GM12878 (cell line): ENCODE data around the gene AIP. TPM values are rescaled to one million over a fixed set of nuclear protein-coding genes. Genes with fewer than 3 reads are reported as not detected.

ENCODE experiments used
- ATAC-seq: fragments of 200-7000 bp; cut with Tn5 transposase; 3 replicates; pipeline ENCODE4 v1.9.1; 2020; ENCODE audit warnings: mild to moderate bottlenecking, moderate library complexity
- BruUV-seq: library from RNA; stranded (reverse); fragments of 400-500 nt; replicated peaks from 2 replicates; lab custom pipeline; 2021; lab: Mats Ljungman, UMichigan
- CTCF ChIA-PET: fragments of 300-600 bp; sonication (Branson Sonifier 250); formaldehyde crosslinking; extraction: SDS; loops from one replicate; lab custom pipeline; 2021; ENCODE audit warnings: inconsistent platforms; lab: Yijun Ruan, JAX
- POLR2A ChIA-PET: fragments of 350-600 bp; formaldehyde crosslinking; extraction: SDS; loops from one replicate; lab custom pipeline; 2021; ENCODE audit warnings: inconsistent platforms; lab: Charles Lee
- RAD21 ChIA-PET: fragments of 300-600 bp; sonication (Branson Sonifier 250); formaldehyde crosslinking; loops from one replicate; lab custom pipeline; 2023; ENCODE audit warnings: antibody characterized with exemption; ENCODE audit not compliant: unreplicated experiment; lab: Charles Lee
- SMC1A ChIA-PET: fragments of 300-600 bp; sonication (Branson Sonifier 250); formaldehyde crosslinking; loops from one replicate; lab custom pipeline; 2023; ENCODE audit not compliant: unreplicated experiment, uncharacterized antibody; lab: Charles Lee
- DNase-seq: peaks from one replicate; pipeline ENCODE4 v3.0.0-alpha.2; 2011; ENCODE audit warnings: low read depth, low spot score
- FAIRE-seq: peaks from 3 replicates; lab custom pipeline; 2011; peaks lifted over from hg19 to GRCh38; lab: Jason Lieb, UNC
- H2AFZ ChIP-seq: 2 replicates; pipeline ENCODE4 v1.6.0; 2011; ENCODE audit warnings: low read depth, low read length, control low read depth; ENCODE audit not compliant: control insufficient read depth
- H3K27ac ChIP-seq: 2 replicates; pipeline ENCODE4 v1.5.1; 2011; ENCODE audit warnings: control low read depth; ENCODE audit not compliant: control insufficient read depth, insufficient read depth
- H3K27me3 ChIP-seq, 2 experiments: replicated peaks in 1 of 2; 2 replicates each; pipeline versions ENCODE4 v1.6.0 to v1.6.1; 2011; ENCODE audit warnings: low read length in 1 of 2; ENCODE audit not compliant: control insufficient read depth in 2 of 2, insufficient read depth in 2 of 2
- H3K36me3 ChIP-seq, 2 experiments: 2 replicates each; pipeline ENCODE4 v1.5.1; 2011; ENCODE audit warnings: low read length in 1 of 2; ENCODE audit not compliant: control insufficient read depth in 2 of 2, insufficient read depth in 2 of 2
- H3K4me1 ChIP-seq: 2 replicates; pipeline ENCODE4 v1.6.1; 2011; ENCODE audit warnings: mild to moderate bottlenecking, low read length, moderate library complexity, mixed read lengths; ENCODE audit not compliant: control insufficient read depth, insufficient read depth
- H3K4me2 ChIP-seq: 2 replicates; pipeline ENCODE4 v1.6.0; 2011; ENCODE audit warnings: control low read depth; ENCODE audit not compliant: control insufficient read depth, insufficient read depth
- H3K4me3 ChIP-seq: fragments of 200-600 bp; sonication (generic); 2 replicates; pipeline ENCODE4 v1.5.1; 2016
- H3K79me2 ChIP-seq: 2 replicates; pipeline ENCODE4 v1.6.0; 2011; ENCODE audit warnings: low read length; ENCODE audit not compliant: control insufficient read depth, insufficient read depth
- H3K9ac ChIP-seq: 2 replicates; pipeline ENCODE4 v1.8.0; 2011; ENCODE audit warnings: low read length, control low read depth, mixed read lengths; ENCODE audit not compliant: control insufficient read depth, insufficient read depth
- H3K9me3 ChIP-seq: replicated peaks from 3 replicates; pipeline ENCODE4 v1.5.1; 2011; ENCODE audit warnings: mild to moderate bottlenecking, low read length; ENCODE audit not compliant: control insufficient read depth, insufficient read depth
- H4K20me1 ChIP-seq: 2 replicates; pipeline ENCODE4 v1.6.0; 2011; ENCODE audit not compliant: control insufficient read depth, insufficient read depth
- BMI1 ChIP-seq: fragments of 450-650 bp; IDR thresholded peaks from 2 replicates; pipeline ENCODE4 v1.6.1; 2016; ENCODE audit warnings: mild to moderate bottlenecking, moderate library complexity, borderline replicate concordance
- HCFC1 ChIP-seq: fragments of 150-350 bp; IDR thresholded peaks from 2 replicates; pipeline ENCODE4 v1.6.1; 2014; ENCODE audit warnings: low read length
- KDM1A ChIP-seq: fragments of 200-600 bp; sonication (generic); IDR thresholded peaks from 2 replicates; pipeline ENCODE4 v1.6.1; 2016; ENCODE audit warnings: borderline replicate concordance
- MXI1 ChIP-seq: fragments of 150-350 bp; IDR thresholded peaks from 2 replicates; pipeline ENCODE4 v1.6.1; 2011; ENCODE audit warnings: low read depth, mild to moderate bottlenecking, inconsistent platforms, low read length, improper control_type of control experiment
- NFYA ChIP-seq: IDR thresholded peaks from 2 replicates; pipeline ENCODE4 v1.6.1; 2011; ENCODE audit warnings: low read depth, mild to moderate bottlenecking, low read length, improper control_type of control experiment, borderline replicate concordance
- PML ChIP-seq: IDR thresholded peaks from 2 replicates; pipeline ENCODE4 v1.6.1; 2012; ENCODE audit warnings: low read length, inconsistent platforms
- USF1 ChIP-seq: IDR thresholded peaks from 2 replicates; pipeline ENCODE4 v1.6.1; 2011; ENCODE audit warnings: borderline replicate concordance, low read depth, mild to moderate bottlenecking, moderate library complexity, mixed read lengths, low read length; ENCODE audit not compliant: insufficient read depth; ENCODE audit errors: extremely low read length
- ZBTB33 ChIP-seq: fragments of 450-650 bp; IDR thresholded peaks from 2 replicates; pipeline ENCODE4 v1.6.1; 2017; ENCODE audit warnings: mild to moderate bottlenecking
- ZNF217 ChIP-seq: fragments of 450-650 bp; IDR thresholded peaks from 2 replicates; pipeline ENCODE4 v1.6.1; 2017; ENCODE audit warnings: antibody characterized with exemption, mild to moderate bottlenecking
- WGBS: methylation state at CpG from one replicate; pipeline ENCODE4 v1.1.6; 2016; ENCODE audit warnings: low lambda C conversion rate; ENCODE audit not compliant: insufficient replicate concordance, insufficient coverage; ENCODE audit errors: missing lambda C conversion rate; 5-methylcytosine and 5-hydroxymethylcytosine counted together
- in situ Hi-C: fragments of 300-500 bp; cut with MboI; formaldehyde crosslinking; loops from 9 replicates; pipeline ENCODE4 v1.14.3; 2018; ENCODE audit warnings: mixed read lengths
- intact Hi-C: fragments of 100-400 bp; cut with micrococcal nuclease; formaldehyde crosslinking; loops from one replicate; pipeline ENCODE4 v1.14.2; 2022; ENCODE audit not compliant: unreplicated experiment
- polyA plus RNA-seq, 11 experiments: library from polyadenylated mRNA; depleted of rRNA in 4 of 11; unstranded in 6 of 11; stranded (reverse) in 5 of 11; fragments of >200 nt; fragmentation: Nextera tagmentation in 4 of 11; fragmentation: Illumina TruSeq in 1 of 11; extraction: Ambion mirVana in 4 of 11; extraction: Trizol in 1 of 11; gene quantifications; 1 replicate in 1 of 11; 2 replicates in 10 of 11; pipeline versions ENCODE4 v1.2.1 to v1.2.3, GENCODE V29; 2011 to 2016; ENCODE audit warnings: inconsistent platforms in 2 of 11, missing spikeins in 2 of 11, low read depth in 1 of 11
- total RNA-seq, 4 experiments: library from RNA; depleted of rRNA in 3 of 4; stranded (reverse); fragments of >200 nt in 3 of 4; fragmentation: Illumina TruSeq in 1 of 4; extraction: Trizol in 1 of 4; gene quantifications; 2 replicates each; pipeline versions ENCODE4 v1.2.1 to v1.2.3, GENCODE V29; 2013 to 2021
- TF ChIP-seq, protein P1 (sequence below): fragments of 450-650 bp; conservative IDR thresholded peaks from 2 replicates; pipeline ENCODE4 v1.6.1; 2017; ENCODE audit warnings: mild to moderate bottlenecking, moderate library complexity

The AIP gene
- total and polyA plus RNA-seq, 10 of the 15 experiments (the other 5 are each of a cell fraction or from before 2014, with no cell fraction given): 12.6 to 164 (median 104) TPM

GRCh38 chr11:67517784-67518552 is 35.1 kb downstream of the AIP start:
- no peak for TF ChIP-seq NFYA
- no peak for TF ChIP-seq HCFC1
- TF ChIP-seq BMI1: no peak
- TF ChIP-seq USF1: no peak
- TF ChIP-seq KDM1A: no peak
- TF ChIP-seq ZNF217: no peak
- no peak for TF ChIP-seq PML
- TF ChIP-seq, protein P1, sequence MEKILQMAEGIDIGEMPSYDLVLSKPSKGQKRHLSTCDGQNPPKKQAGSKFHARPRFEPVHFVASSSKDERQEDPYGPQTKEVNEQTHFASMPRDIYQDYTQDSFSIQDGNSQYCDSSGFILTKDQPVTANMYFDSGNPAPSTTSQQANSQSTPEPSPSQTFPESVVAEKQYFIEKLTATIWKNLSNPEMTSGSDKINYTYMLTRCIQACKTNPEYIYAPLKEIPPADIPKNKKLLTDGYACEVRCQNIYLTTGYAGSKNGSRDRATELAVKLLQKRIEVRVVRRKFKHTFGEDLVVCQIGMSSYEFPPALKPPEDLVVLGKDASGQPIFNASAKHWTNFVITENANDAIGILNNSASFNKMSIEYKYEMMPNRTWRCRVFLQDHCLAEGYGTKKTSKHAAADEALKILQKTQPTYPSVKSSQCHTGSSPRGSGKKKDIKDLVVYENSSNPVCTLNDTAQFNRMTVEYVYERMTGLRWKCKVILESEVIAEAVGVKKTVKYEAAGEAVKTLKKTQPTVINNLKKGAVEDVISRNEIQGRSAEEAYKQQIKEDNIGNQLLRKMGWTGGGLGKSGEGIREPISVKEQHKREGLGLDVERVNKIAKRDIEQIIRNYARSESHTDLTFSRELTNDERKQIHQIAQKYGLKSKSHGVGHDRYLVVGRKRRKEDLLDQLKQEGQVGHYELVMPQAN: no peak
- TF ChIP-seq ZBTB33: no peak
- no peak for TF ChIP-seq MXI1
- Histone ChIP-seq H3K27me3 (no peaks in the 10 kb centered on the region; a peak in 2 of 4 replicates), H3K9me3 (no peaks in the 10 kb centered on the region), H4K20me1 (no peaks in the 10 kb centered on the region), H3K79me2 (no peaks in the 10 kb centered on the region), H3K4me3 (no peak overlapping the region), H2AFZ (no peak overlapping the region), H3K36me3 (no peaks in the 10 kb centered on the region), H3K27ac (no peak overlapping the region), H3K9ac (no peak overlapping the region), H3K4me2 (no peak overlapping the region), H3K4me1 (no peaks in the 10 kb centered on the region)
- POLR2A ChIA-PET: interaction anchor here (0.5 kb wide), 1 partner anchor 127 kb away, joined by 5 read pairs; no protein-coding TSS in a partner anchor
- intact Hi-C loops (no loop called here), in situ Hi-C loops (no loop called here)
- no peak for FAIRE-seq
- no peak for DNase-seq
- no TSS peak for BruUV-seq
- ATAC-seq: no peak
- 60% methylated on average over 10 of the region's 10 CpGs for WGBS
- RAD21 ChIA-PET: no interaction called here
- CTCF ChIA-PET: interaction anchor here (1.6 kb wide), 1 partner anchor 166 kb away, joined by 3 read pairs; no protein-coding TSS in a partner anchor
- SMC1A ChIA-PET: no interaction called here
